HEK293 (cell line): ENCODE measurements around the gene WSB2.

ENCODE experiments used
- INSM2 ChIP-seq: fragments of 450-650 bp; formaldehyde crosslinking; IDR thresholded peaks from 2 replicates; pipeline ENCODE4 v1.5.1; 2016; ENCODE audit warnings: missing biosample characterization, missing genetic modification characterization
- KLF17 ChIP-seq: fragments of 450-650 bp; formaldehyde crosslinking; IDR thresholded peaks from 2 replicates; pipeline ENCODE4 v1.5.1; 2016; ENCODE audit warnings: missing biosample characterization, missing genetic modification characterization
- PRDM10 ChIP-seq: fragments of 450-650 bp; formaldehyde crosslinking; IDR thresholded peaks from 2 replicates; pipeline ENCODE4 v1.5.1; 2016; ENCODE audit warnings: missing biosample characterization, missing genetic modification characterization
- PRDM2 ChIP-seq: fragments of 450-650 bp; formaldehyde crosslinking; IDR thresholded peaks from 2 replicates; pipeline ENCODE4 v1.5.1; 2016; ENCODE audit warnings: missing biosample characterization, missing genetic modification characterization, borderline replicate concordance
- REST ChIP-seq: fragments of 450-650 bp; formaldehyde crosslinking; IDR thresholded peaks from 2 replicates; pipeline ENCODE4 v1.5.1; 2016; ENCODE audit warnings: missing biosample characterization, missing genetic modification characterization
- TCF7L2 ChIP-seq: IDR thresholded peaks from 2 replicates; pipeline ENCODE4 v1.6.1; 2011; ENCODE audit warnings: low read depth, mild to moderate bottlenecking, inconsistent platforms, low read length, moderate library complexity, borderline replicate concordance
- ZBTB8A ChIP-seq: fragments of 450-650 bp; formaldehyde crosslinking; IDR thresholded peaks from 2 replicates; pipeline ENCODE4 v1.5.1; 2016; ENCODE audit warnings: missing biosample characterization, missing genetic modification characterization
- ZNF169 ChIP-seq: fragments of 450-650 bp; formaldehyde crosslinking; IDR thresholded peaks from 2 replicates; pipeline ENCODE4 v1.5.1; 2016; ENCODE audit warnings: missing biosample characterization, missing genetic modification characterization
- ZNF18 ChIP-seq: fragments of 450-650 bp; formaldehyde crosslinking; IDR thresholded peaks from 2 replicates; pipeline ENCODE4 v1.5.1; 2016; ENCODE audit warnings: missing biosample characterization, missing genetic modification characterization
- ZNF184 ChIP-seq: fragments of 450-650 bp; IDR thresholded peaks from 2 replicates; pipeline ENCODE4 v1.5.1; 2018; ENCODE audit warnings: missing biosample characterization, mild to moderate bottlenecking, missing genetic modification characterization
- ZNF202 ChIP-seq: fragments of 450-650 bp; formaldehyde crosslinking; IDR thresholded peaks from 2 replicates; pipeline ENCODE4 v1.5.1; 2016; ENCODE audit warnings: missing biosample characterization, missing genetic modification characterization, borderline replicate concordance
- ZNF266 ChIP-seq: fragments of 450-650 bp; formaldehyde crosslinking; IDR thresholded peaks from 2 replicates; pipeline ENCODE4 v1.5.1; 2016; ENCODE audit warnings: missing biosample characterization, missing genetic modification characterization, low read depth
- ZNF280C ChIP-seq: fragments of 450-650 bp; formaldehyde crosslinking; IDR thresholded peaks from 2 replicates; pipeline ENCODE4 v1.5.1; 2016; ENCODE audit warnings: missing biosample characterization, missing genetic modification characterization
- ZNF362 ChIP-seq: fragments of 450-650 bp; formaldehyde crosslinking; IDR thresholded peaks from 2 replicates; pipeline ENCODE4 v1.5.1; 2016; ENCODE audit warnings: missing biosample characterization, missing genetic modification characterization
- ZNF707 ChIP-seq: fragments of 450-650 bp; formaldehyde crosslinking; IDR thresholded peaks from 2 replicates; pipeline ENCODE4 v1.5.1; 2016; ENCODE audit warnings: missing biosample characterization, missing genetic modification characterization
- ZNF785 ChIP-seq: fragments of 450-650 bp; formaldehyde crosslinking; IDR thresholded peaks from 2 replicates; pipeline ENCODE4 v1.5.1; 2016; ENCODE audit warnings: missing biosample characterization, missing genetic modification characterization
- ZNF791 ChIP-seq: fragments of 450-650 bp; formaldehyde crosslinking; IDR thresholded peaks from 2 replicates; pipeline ENCODE4 v1.5.1; 2016; ENCODE audit warnings: missing biosample characterization, missing genetic modification characterization
- ZXDB ChIP-seq: fragments of 450-650 bp; formaldehyde crosslinking; IDR thresholded peaks from 2 replicates; pipeline ENCODE4 v1.5.1; 2016; ENCODE audit warnings: missing biosample characterization, missing genetic modification characterization

The WSB2 gene

GRCh38 chr12:118102070-118102469 lies 41.1 kb upstream of the WSB2 start (continued):
- TF ChIP-seq ZNF707 (no peak), ZBTB8A (tag by site-specific recombination) (no peak), ZNF202 (tag by site-specific recombination) (no peak), KLF17 (peak; percentile 21; the same call in 1 of the 2 replicates), PRDM10 (tag by site-specific recombination) (no peak), ZNF280C (tag by site-specific recombination) (no peak), PRDM2 (tag by site-specific recombination) (no peak), ZNF184 (tag by site-specific recombination) (no peak), ZNF791 (tag by site-specific recombination) (no peak), ZNF785 (tag by site-specific recombination) (no peak), TCF7L2 (no peak), ZNF266 (no peak), INSM2 (no peak), ZXDB (no peak), ZNF18 (tag by site-specific recombination) (no peak), REST (tag by site-specific recombination) (no peak), ZNF169 (no peak), ZNF362 (tag by site-specific recombination) (0 out of 2 replicates have a peak, but pooled peaks have one; percentile 27)
